ENCODE data around the gene CARMIL3.
"Not testable (repeated sequence)": the region's sequence is repeated elsewhere in the genome, so short reads cannot be mapped to it uniquely, and the experiment has no call there.

Gene CARMIL3

DNA sequence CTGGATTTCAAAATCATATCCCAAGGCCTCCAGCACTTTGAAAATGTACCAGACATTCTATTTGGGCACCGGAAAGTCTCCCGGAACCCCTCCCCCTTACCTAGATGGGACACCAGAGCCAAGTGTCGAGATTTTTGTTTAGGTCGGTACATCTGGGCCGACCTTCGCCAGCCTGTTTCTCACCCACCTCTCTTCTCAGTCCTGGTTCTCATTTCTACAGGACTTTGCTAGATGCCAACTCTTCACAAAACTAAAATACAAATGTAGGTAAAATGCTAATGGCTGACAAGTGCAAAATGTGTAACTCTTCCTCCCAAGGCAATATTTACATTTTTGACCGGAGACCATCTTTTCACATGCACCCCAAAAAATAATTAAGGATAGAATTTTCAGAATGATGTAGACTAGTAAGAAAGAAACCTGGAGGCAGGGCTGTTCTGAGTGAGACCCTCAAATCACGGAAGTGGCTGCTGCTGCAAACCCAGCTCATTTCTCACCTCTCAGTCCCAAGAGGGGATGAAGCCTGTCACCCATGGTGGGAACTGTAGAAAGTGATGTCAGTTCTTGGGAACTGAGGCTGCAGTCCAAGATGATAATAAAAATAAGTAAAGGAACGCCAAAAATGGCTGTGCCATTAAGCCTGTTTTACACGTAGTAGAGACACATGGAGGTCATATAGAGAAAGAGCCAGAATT lies 14.7 kb upstream of the CARMIL3 start:
- in situ Hi-C loops (cut with HindIII; ENCODE audit: low sequenced_read_pairs): not testable (repeated sequence)

DNA sequence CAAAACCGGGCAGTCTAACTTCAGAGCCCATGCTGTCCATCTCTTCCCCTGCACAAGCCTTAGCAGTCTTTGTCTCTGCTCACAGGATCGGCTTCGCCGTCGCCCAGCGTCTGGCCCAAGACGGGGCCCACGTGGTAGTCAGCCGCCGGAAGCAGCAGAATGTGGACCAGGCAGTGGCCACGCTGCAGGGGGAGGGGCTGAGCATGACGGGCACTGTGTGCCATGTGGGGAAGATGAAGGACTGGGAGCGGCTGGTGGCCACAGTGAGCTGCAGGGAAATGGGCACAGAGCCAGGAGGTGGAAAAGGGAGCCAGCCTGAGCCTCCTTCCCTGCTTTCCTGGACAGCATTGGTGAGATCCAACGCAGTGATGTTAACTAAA lies 14.2 kb upstream of the CARMIL3 start:
- in situ Hi-C loops (cut with HindIII; ENCODE audit: low sequenced_read_pairs): no loop called here

DNA sequence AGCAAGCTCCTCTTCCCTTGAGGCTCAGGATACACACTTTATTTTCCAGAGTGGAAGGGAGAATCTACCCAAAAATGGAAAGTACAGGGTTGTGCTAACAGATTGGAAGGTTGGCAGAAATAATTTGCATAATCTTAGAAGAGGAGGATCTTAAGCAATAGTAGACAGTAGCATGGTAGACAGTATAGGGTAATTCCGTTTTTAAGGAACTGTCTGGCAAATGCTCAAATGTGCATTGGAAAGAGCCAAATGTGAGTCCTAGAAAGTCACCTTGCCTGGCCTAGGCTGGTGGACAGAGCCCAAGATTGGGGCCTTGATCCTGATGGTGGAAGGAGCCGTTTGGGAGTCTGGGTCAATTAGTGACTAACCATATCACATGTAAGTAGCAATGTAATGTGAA lies 13.1 kb upstream of the CARMIL3 start:
- in situ Hi-C loops (cut with HindIII; ENCODE audit: low sequenced_read_pairs): no loop called here

DNA sequence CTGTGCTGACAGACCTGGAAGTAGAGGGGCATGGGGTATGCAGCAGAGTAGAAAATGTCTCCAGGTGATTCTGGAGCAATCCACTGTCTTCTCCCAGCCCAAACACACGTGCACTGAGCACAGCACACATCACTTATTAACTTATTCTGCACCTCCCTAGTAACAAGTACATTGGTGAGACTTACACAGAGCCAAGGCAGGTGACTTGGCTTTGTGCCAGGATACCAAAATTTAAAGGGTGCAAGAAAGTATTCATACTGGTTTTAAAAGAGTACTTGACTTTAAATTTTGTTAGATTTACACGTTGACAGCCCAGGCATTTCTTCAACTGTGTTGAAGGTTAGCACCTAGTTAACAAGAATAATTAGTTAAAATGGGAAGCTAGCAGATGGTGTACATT lies 11.1 kb upstream of the CARMIL3 start:
- in situ Hi-C loops (cut with HindIII; ENCODE audit: low sequenced_read_pairs): no loop called here

DNA sequence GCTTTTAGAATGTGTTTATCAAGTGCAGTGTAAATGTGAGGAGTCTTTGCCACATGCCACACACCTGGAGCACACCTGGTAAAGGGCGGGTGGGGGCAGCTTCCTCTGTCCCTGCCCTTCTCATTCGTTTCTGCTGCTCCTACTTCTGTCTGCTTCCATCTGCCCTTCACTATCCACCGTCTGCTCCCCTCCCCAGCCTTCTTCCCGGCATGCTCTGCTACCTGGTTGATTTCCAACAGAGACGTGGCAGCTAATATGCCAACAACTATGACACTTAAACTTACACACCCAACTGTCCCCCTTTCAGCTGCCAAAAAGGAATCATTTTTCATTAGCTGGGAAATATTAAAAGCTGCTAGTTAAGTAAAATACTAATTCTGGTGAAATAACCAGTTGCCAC lies 9.1 kb upstream of the CARMIL3 start:
- in situ Hi-C loops (cut with HindIII; ENCODE audit: low sequenced_read_pairs): no loop called here

DNA sequence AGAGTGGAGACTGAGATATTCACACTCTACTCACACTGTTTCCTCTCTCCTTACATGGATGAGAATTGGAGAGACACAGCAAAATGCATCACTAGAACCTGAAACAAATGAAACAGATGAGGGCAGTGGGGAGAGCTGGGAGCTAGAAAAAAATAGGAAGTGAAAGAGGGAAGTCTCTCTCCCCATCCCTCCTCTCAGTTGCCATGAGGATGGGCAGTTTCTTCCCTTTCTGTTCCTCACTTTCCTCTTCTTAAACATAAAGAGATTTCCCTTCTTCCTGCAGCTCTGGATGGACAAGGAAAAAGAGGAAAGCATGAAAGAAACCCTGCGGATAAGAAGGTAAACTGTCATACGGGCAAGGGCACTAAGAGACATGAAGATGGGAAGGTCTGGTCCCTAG lies 2.8 kb upstream of the CARMIL3 start:
- in situ Hi-C loops (cut with HindIII; ENCODE audit: low sequenced_read_pairs): not testable (repeated sequence)

DNA sequence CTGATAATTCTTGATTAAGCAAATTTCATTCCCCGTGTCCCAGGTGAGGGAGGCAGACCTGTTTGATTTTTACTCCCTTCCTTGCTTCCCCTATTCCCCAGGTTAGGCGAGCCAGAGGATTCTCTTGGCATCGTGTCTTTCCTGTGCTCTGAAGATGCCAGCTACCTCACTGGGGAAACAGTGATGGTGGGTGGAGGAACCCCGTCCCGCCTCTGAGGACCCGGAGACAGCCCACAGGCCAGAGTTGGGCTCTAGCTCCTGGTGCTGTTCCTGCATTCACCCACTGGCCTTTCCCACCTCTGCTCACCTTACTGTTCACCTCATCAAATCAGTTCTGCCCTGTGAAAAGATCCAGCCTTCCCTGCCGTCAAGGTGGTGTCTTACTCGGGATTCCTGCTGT lies 1.1 kb upstream of the CARMIL3 start:
- in situ Hi-C loops (cut with HindIII; ENCODE audit: low sequenced_read_pairs): not testable (repeated sequence)

DNA sequence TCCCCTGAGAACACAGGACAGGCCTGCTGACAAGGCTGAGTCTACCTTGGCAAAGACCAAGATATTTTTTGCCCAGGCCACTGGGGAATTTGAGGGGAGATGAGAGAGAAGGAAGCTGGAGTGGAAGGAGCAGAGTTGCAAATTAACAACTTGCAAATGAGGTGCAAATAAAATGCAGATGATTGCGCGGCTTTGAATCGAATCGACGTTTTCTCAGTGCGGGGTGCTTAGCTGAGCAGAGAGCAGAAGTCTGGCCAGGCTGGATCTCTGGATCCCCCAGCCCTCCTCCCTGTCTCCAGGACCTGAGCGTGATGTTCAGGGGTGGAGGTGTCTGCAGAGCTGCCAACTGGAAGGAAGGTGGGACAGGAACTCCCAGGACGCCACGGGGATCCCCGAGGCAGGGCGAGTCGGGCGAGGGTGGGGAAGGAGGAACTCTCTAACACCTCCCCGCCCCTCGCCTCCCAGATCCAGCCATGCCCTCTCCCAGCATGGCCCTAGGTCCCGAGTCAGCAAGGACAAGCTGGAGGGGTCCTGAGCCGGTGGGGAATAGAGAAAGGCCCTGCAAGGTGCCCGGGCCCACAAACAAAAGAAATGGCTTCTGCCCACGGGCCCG lies 527 bp upstream of the CARMIL3 start:
- in situ Hi-C loops (cut with HindIII; ENCODE audit: low sequenced_read_pairs): no loop called here

DNA sequence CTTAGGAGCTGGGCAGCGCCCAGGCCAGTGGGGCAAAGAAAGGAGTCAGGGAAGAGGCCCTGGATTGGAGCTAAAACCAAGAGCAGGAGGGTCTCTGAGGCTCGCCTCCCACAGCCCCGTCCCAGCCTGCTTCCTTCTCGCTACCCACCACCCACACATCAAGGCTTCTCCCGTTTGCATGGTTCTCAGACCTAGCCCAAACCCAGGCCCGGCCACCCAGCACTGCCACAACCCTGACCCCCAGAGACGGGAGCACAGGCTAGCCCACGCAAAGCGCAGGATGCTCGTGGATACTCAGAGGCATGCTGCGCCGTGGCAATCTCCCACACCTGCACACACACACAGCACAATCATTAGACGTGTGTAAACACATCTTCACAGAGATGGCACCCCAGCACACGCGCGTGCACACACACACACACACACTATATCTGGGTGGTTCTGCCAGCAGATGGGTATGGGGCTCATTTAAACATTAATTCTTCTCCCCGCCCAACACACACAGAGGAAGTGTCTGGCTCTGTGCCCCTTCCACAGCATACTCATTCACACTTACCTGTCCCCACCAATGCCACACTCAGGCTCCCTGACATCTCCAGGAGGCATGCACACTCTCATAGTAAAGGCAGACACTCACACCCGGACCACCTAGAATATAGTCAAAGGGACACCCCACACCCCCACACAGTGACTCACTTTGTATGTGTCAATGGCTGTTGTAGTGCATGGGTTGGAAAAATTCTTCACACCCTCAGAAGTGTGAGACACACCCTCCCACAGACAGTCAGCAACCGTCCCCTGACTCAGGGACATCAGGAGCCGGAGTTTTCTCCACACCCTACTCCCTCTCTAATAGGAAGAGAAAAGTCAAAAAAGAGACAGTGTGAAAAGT lies 1.1 kb downstream of the CARMIL3 start:
- in situ Hi-C loops (cut with HindIII; ENCODE audit: low sequenced_read_pairs): no loop called here

DNA sequence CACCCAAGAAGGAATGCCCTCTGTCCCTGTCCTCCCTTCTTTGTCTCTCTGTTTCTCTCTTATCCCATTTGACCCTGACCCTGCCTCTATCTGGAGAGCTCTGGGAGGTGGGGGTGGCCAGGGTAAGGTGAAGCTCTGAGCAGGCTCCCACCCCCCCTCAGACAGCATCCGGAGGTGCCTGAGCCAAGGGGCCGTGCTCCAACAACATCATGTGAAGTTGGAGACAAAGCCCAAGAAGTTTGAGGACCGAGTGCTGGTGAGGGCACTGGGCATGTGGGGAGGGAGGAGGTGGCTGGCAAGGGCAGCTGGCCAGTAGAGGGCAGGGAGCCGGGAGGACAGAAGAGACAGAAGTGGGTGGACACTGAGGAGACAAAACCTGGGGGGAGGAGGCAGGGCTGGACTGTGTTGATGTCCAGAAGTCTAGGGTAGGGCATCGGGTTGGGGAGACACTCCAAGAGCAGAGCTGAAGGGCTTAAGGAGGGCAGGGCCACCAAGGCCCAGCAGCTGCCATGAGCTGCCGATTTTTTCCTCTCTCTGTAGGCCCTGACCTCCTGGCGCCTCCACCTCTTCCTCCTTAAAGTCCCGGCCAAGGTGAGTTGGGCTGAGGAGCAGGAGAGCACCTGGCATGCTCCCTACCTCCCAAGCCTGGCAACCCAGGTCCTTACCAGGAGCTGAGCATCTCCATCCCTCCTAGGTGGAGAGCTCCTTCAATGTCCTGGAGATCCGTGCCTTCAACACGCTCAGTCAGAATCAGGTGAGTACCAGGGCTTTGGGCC lies 1.9 kb downstream of the CARMIL3 start:
- in situ Hi-C loops (cut with HindIII; ENCODE audit: low sequenced_read_pairs): no loop called here

DNA sequence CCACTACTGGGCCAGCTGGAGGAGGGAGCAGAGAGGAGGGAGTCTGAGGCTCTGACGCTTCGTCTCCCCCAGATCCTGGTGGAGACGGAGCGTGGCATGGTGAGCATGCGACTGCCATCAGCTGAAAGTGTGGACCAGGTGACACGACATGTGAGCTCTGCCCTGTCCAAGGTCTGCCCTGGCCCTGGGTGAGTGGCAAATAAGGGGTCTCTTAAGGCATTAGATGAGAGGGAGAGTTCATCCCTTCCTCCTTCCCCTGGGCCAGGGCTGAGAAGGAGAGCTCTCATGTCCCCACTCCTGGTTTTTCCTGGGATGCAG lies 2.5 kb downstream of the CARMIL3 start:
- in situ Hi-C loops (cut with HindIII; ENCODE audit: low sequenced_read_pairs): no loop called here

DNA sequence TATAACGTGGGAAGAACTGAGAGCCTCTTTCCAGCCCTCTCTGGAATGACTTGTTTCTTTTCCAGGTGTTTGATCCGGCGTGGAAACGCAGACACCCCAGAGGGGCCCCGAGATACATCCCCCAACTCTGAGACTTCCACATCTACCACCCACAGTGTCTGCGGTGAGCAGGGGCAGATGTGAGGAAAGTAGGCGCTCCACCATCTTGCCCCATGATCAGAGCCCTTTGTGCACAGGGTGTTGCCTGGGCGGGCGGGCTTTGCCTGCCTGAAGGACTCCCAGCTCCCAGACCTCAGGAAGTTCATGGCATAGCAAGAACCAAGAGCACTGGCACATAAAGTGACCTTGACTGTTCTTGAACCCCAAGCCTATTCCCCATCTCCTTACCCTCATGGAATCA lies 2.8 kb downstream of the CARMIL3 start:
- in situ Hi-C loops (cut with HindIII; ENCODE audit: low sequenced_read_pairs): no loop called here

DNA sequence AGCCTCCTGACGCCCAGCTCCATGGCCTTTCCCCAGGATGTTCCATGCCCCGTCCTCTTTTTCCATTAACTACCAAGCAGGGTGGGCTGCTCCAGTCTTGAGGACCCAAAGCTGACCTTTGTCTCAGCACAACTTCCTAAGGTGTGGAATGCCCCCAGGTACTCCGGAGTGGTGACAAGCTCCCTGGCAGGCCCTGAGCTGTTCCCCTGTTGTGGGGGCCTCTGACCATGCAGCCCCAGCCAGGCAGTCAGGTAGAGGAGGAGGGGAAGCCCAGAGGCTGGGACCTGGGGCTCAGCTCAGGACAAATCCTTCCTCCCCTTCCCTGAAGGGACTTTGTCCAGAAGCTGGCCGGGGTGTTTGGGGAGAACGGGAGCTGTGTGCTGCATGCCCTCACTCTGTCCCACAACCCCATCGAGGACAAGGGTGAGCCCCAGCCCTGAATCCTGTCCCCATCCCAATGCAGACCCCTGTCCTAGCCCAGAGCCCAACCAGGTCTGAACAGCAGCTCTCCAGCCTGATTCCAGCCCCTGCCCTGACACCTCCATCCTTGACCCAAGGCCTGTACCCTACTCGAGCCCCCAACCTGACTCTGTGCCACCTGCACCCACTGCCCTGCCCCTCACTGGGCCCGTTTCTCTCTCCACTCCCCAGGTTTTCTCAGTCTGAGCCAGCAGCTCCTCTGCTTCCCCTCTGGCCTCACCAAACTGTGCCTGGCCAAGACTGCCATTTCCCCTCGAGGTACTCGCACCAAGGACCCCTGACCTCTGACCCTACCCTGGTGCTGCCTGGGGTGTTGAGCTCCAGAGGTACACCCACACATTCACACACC lies 4.4 kb downstream of the CARMIL3 start:
- in situ Hi-C loops (cut with HindIII; ENCODE audit: low sequenced_read_pairs): no loop called here

DNA sequence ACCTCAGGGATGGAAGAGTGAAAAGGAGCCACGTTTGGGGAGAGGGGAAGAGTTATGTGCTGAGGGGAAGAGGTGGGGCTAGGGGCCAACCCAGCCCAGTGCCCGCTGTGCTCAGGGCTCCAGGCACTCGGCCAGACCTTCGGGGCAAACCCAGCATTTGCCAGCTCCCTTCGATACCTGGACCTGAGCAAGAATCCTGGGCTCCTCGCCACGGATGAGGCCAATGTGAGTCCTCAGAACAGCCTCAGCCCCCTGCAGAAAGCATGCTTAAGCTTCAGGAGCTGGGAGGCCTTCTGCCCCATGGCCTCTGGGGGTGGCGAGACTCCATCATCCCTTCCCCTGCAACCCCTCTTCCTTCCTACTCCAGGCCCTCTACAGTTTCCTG lies 5.0 kb downstream of the CARMIL3 start:
- in situ Hi-C loops (cut with HindIII; ENCODE audit: low sequenced_read_pairs): no loop called here

DNA sequence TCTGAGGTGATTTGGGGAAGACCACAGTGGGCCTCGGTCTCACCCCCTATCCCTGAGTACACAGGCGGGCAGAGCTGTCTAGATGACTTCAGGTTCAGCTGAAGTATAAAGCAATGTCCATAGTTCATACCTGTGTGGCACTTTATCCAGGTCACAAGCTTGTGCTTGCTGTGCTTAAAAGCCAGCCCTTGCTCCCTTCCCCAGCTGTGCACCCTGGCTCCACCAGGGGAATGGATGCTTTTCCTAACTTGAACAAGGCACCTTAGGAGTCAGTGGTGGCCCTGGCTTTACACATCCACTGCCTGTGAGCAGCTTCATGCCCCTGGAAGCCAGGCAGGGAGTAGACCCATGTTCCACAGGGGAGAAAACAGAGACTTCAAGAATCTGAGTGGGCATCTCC lies 5.5 kb downstream of the CARMIL3 start:
- in situ Hi-C loops (cut with HindIII; ENCODE audit: low sequenced_read_pairs): no loop called here

DNA sequence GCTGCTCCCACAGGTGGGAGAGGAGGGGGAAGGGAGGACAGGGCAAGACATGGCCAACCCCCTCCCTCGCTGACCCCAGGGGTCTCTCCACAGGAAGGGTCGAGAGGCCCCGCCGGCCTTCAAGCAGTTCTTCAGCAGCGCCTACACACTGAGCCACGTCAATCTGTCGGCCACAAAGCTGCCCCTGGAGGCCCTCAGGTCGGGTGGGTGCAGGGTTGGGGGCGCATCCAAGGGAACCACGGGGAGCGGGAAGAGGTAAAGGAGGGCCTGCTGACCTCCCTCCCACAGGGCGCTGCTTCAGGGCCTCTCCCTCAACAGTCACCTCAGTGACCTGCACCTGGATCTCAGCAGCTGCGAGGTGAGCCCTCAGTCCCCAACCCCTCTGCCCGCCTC lies 6.1 kb downstream of the CARMIL3 start:
- in situ Hi-C loops (cut with HindIII; ENCODE audit: low sequenced_read_pairs): no loop called here

DNA sequence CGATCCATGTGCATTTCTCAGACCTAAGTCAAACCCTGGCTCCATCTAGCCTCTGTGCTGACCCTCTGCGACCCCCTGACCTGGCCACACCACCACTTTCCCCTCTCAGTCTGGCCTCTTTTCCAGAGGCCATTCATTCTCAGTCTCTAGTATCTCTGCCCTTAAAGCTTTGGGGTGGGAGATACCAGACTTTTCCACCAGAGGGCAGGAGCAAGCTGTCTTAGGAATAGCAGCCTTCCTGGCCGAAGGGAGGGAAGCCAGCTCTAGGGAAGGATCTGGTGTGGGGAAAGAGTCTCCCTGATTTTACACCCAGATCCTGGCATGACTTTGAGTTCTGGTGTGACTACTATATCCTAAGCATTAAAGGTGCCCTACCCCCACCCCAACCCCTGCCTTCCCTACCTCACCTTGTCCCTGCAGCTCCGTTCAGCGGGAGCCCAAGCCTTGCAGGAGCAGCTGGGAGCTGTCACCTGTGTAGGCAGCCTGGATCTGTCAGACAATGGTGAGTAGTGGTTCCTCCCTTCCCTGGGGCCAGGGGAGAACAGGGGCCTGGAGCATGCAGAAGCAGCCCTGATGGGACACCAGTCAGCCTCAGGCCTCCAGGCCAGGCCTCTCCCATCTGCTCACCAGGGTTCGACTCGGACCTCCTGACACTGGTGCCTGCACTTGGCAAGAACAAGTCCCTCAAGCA lies 6.6 kb downstream of the CARMIL3 start:
- in situ Hi-C loops (cut with HindIII; ENCODE audit: low sequenced_read_pairs): no loop called here

DNA sequence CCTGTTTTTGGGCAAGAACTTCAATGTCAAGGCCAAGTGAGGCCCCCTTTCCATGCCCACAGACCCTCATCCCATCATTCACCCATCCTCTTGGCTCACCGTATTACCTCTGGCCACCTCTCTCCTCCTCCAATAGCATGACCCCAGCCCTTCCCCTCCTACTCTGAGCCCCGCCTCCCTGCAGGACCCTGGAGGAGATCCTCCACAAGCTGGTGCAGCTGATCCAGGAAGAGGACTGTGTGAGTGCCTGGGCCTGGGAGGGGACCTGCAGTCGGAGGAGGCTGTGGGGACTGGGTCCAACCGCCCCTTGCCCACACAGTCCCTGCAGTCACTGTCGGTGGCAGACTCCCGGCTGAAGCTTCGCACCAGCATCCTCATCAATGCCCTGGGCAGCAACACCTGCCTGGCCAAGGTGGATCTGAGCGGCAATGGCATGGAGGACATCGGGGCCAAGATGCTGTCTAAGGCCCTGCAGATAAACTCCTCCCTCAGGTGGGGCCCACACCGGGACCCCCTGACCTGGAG lies 7.2 kb downstream of the CARMIL3 start:
- in situ Hi-C loops (cut with HindIII; ENCODE audit: low sequenced_read_pairs): no loop called here

DNA sequence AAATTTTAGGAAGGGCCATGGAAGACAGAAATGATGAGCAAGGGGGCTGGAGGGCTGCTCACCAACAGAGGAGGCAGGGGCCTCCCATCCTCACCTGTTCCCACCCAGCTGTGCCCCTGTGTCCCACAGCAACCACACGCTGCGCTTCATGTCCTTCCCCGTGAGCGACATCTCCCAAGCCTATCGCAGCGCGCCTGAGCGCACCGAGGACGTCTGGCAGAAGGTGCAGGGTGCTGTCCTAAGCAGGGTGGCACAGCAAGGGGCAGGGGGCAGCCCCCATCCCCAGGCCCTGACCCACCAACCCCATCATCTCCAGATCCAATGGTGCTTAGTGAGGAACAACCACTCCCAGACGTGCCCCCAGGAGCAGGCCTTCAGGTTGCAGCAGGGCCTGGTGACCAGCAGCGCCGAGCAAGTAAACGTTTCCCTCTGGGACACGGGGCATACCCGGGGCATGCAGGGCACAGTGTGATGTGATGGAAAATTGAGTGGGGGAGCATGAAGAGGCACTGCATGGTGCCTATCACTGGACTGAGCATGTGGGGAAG lies 8.1 kb downstream of the CARMIL3 start:
- in situ Hi-C loops (cut with HindIII; ENCODE audit: low sequenced_read_pairs): no loop called here

Measured in endothelial cell of hepatic sinusoid (primary cell).